NCI-H510A (cell line): ENCODE results near the gene TBC1D23.

Experiments
- DNase-seq: peaks from one replicate; lab custom pipeline; 2025; lab: John Stamatoyannopoulos, UW

Gene TBC1D23

DNA sequence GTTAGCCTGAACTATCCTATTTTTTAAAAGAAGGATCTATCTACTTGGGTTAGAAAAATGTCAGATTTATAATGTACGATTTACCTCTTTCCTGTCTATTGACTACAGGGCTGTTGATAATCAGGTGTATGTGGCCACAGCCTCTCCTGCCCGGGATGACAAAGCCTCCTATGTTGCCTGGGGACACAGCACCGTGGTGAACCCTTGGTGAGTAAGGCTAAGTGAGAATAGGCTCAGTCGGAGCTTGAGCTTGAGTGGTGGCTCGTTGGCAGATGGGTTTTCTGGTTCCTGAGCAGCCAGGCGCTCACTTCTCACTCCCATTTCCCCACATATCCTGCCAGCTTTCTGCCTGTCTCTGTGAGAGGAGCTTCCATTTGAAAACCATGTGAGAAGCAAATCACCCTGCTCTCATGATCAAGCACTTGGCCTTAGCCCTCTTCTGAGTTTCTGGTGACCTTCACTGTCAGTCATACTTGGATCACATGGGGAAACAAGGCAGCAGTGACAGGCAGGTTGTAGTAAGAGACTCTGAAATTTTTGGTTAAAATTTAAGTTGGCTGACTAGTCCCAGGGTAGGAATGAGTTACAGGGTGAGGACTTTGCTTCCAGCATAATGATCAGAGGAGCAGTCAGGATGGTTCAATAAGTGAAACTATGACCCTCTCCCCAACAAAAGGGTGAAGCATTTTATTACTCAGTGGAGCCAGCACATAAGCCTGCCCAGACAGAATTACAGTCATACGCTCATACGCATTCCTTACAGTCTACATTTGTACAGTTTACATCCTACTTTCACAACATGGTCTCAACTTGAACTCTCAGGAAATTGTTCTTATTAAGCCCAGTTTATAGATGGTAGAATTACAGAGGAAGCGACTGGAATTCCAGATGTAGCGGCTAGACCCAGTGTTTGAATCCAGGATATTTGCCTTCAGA is 91.8 kb downstream of the TBC1D23 start:
- DNase-seq: no peak

DNA sequence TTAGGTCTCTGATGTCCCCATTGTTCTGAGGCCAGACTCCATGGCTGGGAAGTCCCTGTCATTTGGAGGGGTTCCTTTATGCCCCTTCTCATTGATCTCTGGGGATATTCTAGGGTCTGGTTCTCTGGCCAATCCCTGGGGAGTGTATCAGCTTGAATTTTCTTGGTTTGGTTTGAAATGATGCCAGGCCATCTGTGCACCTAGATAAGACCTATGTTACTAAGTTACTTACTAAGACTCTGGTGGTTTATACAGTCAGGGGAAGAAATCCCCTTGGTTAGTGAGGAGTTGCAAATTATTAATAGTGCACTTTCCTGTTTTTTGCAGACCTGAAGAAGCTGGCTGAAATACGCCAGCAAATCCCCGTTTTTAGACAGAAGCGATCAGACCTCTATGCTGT is 94.1 kb downstream of the TBC1D23 start:
- no peak for DNase-seq

DNA sequence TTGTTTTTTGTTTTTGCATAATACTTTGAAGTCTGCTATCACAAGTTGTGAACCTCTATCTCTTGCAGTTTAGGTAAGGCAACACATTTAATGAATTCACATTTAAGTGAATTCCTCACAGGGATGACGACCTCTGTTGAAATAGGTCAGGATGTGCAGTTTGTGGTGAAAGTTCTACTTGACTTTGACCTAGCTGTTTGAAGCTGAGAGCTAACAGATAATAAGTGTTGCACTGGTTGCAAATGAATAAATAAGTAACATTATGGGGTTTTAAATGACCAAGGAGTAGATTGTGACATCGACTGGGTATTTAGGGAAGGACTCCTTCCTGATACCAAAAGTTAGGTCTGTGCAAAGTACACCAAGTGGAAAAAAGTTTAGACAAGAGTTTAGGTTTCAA is 97.6 kb downstream of the TBC1D23 start:
- DNase-seq: no peak

DNA sequence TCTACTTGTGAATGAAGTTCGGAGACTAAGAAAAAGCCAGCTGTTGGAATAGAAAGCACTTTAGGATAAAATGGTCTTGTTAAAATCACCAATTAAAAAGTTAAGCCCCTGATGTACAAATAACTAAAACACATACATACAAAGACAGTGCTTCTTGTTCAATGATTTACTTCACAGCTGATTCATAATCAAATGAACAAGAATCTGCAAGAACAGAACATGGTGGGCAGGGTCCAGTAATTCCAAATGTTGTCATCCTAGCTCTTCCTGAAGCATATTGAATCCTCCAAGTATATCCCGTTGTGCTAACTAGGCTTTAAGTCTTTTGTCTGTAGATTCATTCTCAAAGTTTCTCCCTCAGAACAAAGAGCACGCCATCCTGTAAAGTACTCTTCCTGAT is 98.2 kb downstream of the TBC1D23 start:
- DNase-seq: no peak

DNA sequence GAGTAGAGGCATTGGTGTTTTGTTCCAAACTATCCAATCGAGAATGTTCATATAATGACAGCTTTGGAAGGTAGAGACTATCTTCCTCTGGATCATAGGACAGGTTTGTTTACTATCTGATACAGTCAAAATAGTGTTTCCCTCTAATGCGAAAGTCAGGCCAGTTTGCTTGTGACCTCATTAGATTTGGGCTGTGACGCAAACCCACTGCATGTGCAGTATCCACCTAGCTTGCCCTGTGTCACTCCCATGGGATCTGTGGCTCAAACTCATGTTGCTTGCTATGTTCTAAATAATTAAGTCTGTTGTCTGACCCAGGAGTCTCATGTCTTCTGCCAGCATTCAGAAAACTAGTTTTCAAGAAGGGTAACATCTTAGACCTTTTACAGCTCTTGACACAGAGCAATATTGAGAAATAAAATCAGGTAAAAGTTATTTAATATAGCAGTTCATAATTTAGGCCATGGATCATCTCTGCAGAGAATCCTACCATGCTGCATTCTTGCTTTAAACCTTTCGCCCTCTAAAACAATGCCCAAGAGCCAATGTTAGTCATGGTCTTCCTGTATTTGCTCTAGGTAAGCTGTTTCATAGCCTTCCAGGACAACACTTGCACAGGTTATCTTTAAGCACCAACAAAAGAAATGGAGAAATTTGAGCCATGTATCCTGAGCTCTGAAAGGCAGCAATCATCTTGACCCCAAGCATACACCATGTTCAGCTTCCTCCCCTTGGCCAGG is 100.1 kb downstream of the TBC1D23 start:
- DNase-seq: no peak

DNA sequence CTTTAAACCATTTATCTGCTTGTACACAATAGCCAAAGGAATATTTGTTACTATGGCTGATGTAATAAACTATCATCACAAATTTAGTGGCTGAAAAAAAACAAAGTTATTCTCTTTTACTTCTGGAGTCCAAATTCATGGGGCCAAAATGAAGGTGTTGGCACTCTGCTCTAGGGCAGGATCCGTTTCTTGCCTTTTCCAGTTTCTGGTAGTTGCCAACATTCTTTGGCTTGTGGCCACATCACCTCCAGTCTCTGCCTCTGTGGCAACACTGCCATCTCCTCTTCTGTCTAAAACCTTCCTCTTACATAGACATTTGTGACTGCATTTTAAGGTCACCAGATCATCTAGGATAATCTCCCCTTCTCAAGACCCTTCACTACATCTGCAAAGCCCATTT is 101.1 kb downstream of the TBC1D23 start:
- no peak for DNase-seq

DNA sequence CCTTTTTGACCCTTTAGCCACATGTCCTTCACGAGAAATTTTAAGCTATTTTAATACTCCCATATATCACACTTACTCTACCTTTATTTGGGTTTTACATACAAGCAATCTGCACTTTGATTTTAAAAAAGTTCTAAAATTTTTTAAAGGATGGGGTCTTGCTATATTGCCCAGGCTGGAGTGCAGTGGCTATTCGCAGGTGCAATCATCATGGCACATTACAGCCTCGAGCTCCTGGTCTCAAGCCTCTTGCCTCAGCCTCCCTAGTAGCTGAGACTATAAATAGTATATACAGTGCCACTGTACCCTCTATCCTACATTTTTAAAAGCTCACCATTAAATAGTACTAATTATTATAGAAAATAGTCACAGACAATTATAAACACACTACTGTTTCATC is 103.6 kb downstream of the TBC1D23 start:
- no peak for DNase-seq

DNA sequence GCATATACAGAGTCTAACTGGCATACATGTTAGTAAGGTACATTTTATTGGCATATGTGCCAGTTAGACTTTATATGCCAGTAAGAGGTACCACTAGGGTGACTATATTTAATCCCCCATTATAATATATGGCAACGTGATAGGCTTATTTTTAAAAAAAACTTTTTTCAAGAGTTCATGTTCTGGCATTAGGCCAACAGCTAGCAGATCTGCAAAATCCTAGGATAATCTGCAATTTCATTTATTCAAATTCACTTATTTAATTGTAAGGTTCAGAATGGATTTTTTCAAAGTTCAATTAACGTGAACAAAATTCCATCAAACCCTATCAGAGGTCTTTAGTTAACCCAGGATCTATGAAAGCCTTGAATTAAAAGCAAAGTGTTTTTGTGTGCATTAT is 105.6 kb downstream of the TBC1D23 start:
- no peak for DNase-seq

DNA sequence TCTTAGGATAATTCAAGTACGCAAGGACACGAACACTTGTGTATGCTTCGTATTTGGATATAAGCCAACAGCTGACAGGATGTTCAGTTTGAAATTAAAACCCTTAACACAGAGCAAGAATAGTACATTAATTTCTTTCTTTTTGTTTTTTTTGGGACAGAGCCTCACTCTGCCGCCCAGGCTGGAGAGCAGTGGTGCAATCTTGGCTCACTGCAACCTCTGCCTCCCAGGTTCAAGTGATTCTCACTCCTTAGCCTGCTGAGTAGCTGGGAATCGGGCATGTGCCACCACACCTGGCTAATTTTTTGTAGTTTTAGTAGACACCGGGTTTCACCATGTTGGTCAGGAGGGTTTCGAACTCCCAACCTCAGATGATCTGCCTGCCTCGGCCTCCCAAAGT is 107.6 kb downstream of the TBC1D23 start:
- no peak for DNase-seq

DNA sequence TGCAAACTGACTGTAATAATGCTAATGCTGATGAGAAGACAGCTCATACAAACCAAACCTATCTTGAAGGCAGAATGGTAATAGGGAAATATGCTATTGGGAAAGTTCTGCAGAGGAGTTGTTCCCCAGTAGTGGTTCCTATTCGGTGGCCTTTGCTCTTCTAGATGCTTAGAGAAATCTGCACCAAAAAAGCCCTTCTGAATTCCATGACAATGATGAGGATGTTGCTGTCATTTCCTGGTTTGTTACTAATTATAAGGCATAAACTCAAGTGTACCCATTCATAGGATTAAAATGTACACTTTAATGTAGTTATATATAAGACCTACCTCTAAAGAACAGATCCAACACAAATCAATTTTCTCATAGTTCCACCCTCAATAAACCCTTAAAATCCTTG is 110.0 kb downstream of the TBC1D23 start:
- no peak for DNase-seq

DNA sequence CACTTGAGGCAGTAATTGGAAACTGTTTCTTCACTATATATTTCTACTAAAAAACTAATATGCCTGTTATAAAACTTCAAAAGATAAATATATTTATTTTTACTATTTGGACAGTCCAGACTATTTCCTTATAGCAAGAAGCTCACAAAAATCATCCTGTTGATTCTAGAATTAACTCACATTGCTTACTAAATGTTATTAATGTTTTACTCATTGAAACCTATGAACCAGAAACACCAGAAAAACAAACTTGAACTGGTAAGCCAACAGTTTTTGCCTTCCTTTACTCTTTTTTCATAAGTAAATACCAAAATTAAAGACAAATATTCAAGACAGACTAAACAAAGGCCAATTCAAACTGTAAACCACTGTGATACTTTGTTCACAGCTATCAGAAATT is 113.7 kb downstream of the TBC1D23 start:
- no peak for DNase-seq
